Muscle layer of duodenum (tissue), 2 donors: ENCODE results near the gene GDPD2.

Experiments used
- H3K27ac ChIP-seq: one replicate; pipeline ENCODE4 v1.7.0; 2013; ENCODE audit warnings: mild to moderate bottlenecking, low read length
- H3K27me3 ChIP-seq: one replicate; pipeline ENCODE4 v1.7.0; 2013; ENCODE audit warnings: low read depth, mild to moderate bottlenecking, control low read depth, low read length
- H3K36me3 ChIP-seq, 2 donors: one replicate each; pipeline ENCODE4 v1.7.0; 2013; ENCODE audit warnings: low read length in 2 of 2, control low read depth in 1 of 2, mild to moderate bottlenecking in 1 of 2; ENCODE audit not compliant: insufficient read depth in 2 of 2, control insufficient read depth in 1 of 2
- H3K4me1 ChIP-seq, 2 donors: one replicate each; pipeline ENCODE4 v1.7.0; 2013; ENCODE audit warnings: low read length in 2 of 2, mild to moderate bottlenecking in 2 of 2, control low read depth in 1 of 2, moderate library complexity in 1 of 2; ENCODE audit not compliant: insufficient read depth in 2 of 2, control insufficient read depth in 1 of 2
- H3K4me3 ChIP-seq, 2 donors: one replicate each; pipeline ENCODE4 v1.7.0; 2013; ENCODE audit warnings: low read length in 2 of 2, low read depth in 1 of 2, mild to moderate bottlenecking in 1 of 2
- H3K9me3 ChIP-seq, 2 donors: one replicate each; pipeline ENCODE4 v1.7.0; 2013; ENCODE audit warnings: low read length in 2 of 2, control low read depth in 1 of 2, mild to moderate bottlenecking in 1 of 2; ENCODE audit not compliant: control insufficient read depth in 1 of 2
- donor health status: healthy.

Gene GDPD2

GRCh38 chrX:70477734-70478075 is 54.6 kb downstream of the GDPD2 start:
- peaks cover 24 to 36% of the 10 kb centered on the region in 2 donors for H3K4me1 ChIP-seq
- peak overlapping the region; percentile 83 for H3K27ac ChIP-seq
- H3K36me3 ChIP-seq = no peaks in the 10 kb centered on the region
- no peaks in the 10 kb centered on the region for H3K9me3 ChIP-seq
- peak overlapping the region; percentile 1 to 19 for H3K4me3 ChIP-seq
- H3K27me3 ChIP-seq = no peaks in the 10 kb centered on the region

GRCh38 chrX:70478526-70479245 is 55.6 kb downstream of the GDPD2 start:
- no peaks in the 10 kb centered on the region for H3K27me3 ChIP-seq
- peak overlapping the region in 1 of 2 donors; percentile 37 for H3K4me3 ChIP-seq
- no peaks in the 10 kb centered on the region for H3K9me3 ChIP-seq
- peak overlapping the region; percentile 83 for H3K27ac ChIP-seq
- H3K4me1 ChIP-seq = peaks cover 24 to 36% of the 10 kb centered on the region in 2 donors
- H3K36me3 ChIP-seq = no peaks in the 10 kb centered on the region

GRCh38 chrX:70479247-70479921 is 56.3 kb downstream of the GDPD2 start:
- Histone ChIP-seq H3K27ac (peak overlapping the region; percentile 83), H3K27me3 (no peaks in the 10 kb centered on the region), H3K9me3 (no peaks in the 10 kb centered on the region), H3K36me3 (no peaks in the 10 kb centered on the region), H3K4me3 (peak overlapping the region in 1 of 2 donors; percentile 37), H3K4me1 (peaks cover 24 to 36% of the 10 kb centered on the region in 2 donors)

- peaks cover 24 to 36% of the 10 kb centered on the region in 2 donors for H3K4me1 ChIP-seq
- no peaks in the 10 kb centered on the region for H3K9me3 ChIP-seq
- no peaks in the 10 kb centered on the region for H3K27me3 ChIP-seq
- H3K27ac ChIP-seq = peak overlapping the region; percentile 83
- H3K4me3 ChIP-seq = peak overlapping the region in 1 of 2 donors; percentile 26
- no peaks in the 10 kb centered on the region for H3K36me3 ChIP-seq
These were observed 57.0 kb downstream of the GDPD2 start for GRCh38 chrX:70479922-70480659.

- Histone ChIP-seq H3K9me3 (no peaks in the 10 kb centered on the region), H3K36me3 (no peaks in the 10 kb centered on the region), H3K4me1 (peaks cover 24 to 36% of the 10 kb centered on the region in 2 donors), H3K27me3 (no peaks in the 10 kb centered on the region), H3K27ac (peak overlapping the region; percentile 83), H3K4me3 (peak overlapping the region in 1 of 2 donors; percentile 26)
These were observed 57.5 kb downstream of the GDPD2 start for GRCh38 chrX:70480660-70481018.

GRCh38 chrX:70481471-70482270 is 58.6 kb downstream of the GDPD2 start:
- no peak overlapping the region for H3K4me3 ChIP-seq
- H3K27ac ChIP-seq = peak overlapping the region; percentile 83
- H3K4me1 ChIP-seq = peaks cover 24 to 36% of the 10 kb centered on the region in 2 donors

GRCh38 chrX:70482300-70482699 is 59.2 kb downstream of the GDPD2 start:
- H3K4me3 ChIP-seq = no peak overlapping the region
- H3K27me3 ChIP-seq = no peaks in the 10 kb centered on the region
- H3K36me3 ChIP-seq = no peaks in the 10 kb centered on the region
- peak overlapping the region; percentile 83 for H3K27ac ChIP-seq
- no peaks in the 10 kb centered on the region for H3K9me3 ChIP-seq
- H3K4me1 ChIP-seq = peaks cover 24 to 36% of the 10 kb centered on the region in 2 donors

More at GRCh38 chrX:70481471-70482270, 58.6 kb downstream of the GDPD2 start:
- H3K9me3 ChIP-seq = no peaks in the 10 kb centered on the region
- no peaks in the 10 kb centered on the region for H3K27me3 ChIP-seq
- H3K36me3 ChIP-seq = no peaks in the 10 kb centered on the region
